ENCODE data around the gene ARHGAP12. TPM values are rescaled to one million over a fixed set of nuclear protein-coding genes. Genes with fewer than 3 reads are reported as not detected.

ARHGAP12 gene
- total RNA-seq, 1 donor from 2014 or later = 32.2 TPM

- no peaks in the 10 kb centered on the region for H3K27me3 ChIP-seq
- intact Hi-C loops (cut with DNase I) = no loop called here
- no peak overlapping the region for H3K4me3 ChIP-seq
- no peaks in the 10 kb centered on the region for H3K36me3 ChIP-seq
- TF ChIP-seq POLR2AphosphoS5 (IDR thresholded peaks at IDR 0.05; ENCODE audit: insufficient read depth in 1 of 2, low read depth in 1 of 2) = no peak
- no peak for TF ChIP-seq POLR2A (IDR thresholded peaks at IDR 0.05)
- TF ChIP-seq CTCF (IDR thresholded peaks at IDR 0.05) = no peak
- H3K4me1 ChIP-seq = no peaks in the 10 kb centered on the region
- no peaks in the 10 kb centered on the region for H3K9me3 ChIP-seq
- H3K27ac ChIP-seq = no peak overlapping the region
- DNase-seq (ENCODE audit: extremely low spot score in 2 of 2) = no peak
These were observed 150.0 kb downstream of the ARHGAP12 start for GRCh38 chr10:31778627-31779026.

GRCh38 chr10:31776159-31776558 lies 152.5 kb downstream of the ARHGAP12 start:
- Histone ChIP-seq H3K27ac (no peak overlapping the region), H3K4me3 (no peak overlapping the region), H3K4me1 (no peaks in the 10 kb centered on the region), H3K9me3 (no peaks in the 10 kb centered on the region), H3K27me3 (no peaks in the 10 kb centered on the region), H3K36me3 (no peaks in the 10 kb centered on the region)
- DNase-seq (ENCODE audit: extremely low spot score in 2 of 2) = no peak
- no peak for TF ChIP-seq CTCF (IDR thresholded peaks at IDR 0.05)
- no peak for TF ChIP-seq POLR2A (IDR thresholded peaks at IDR 0.05)
- TF ChIP-seq POLR2AphosphoS5 (IDR thresholded peaks at IDR 0.05; ENCODE audit: insufficient read depth in 1 of 2, low read depth in 1 of 2) = no peak
- intact Hi-C loops (cut with DNase I) = no loop called here

GRCh38 chr10:31774928-31775650 lies 153.5 kb downstream of the ARHGAP12 start:
- intact Hi-C loops (cut with DNase I) = no loop called here
- Histone ChIP-seq H3K27ac (no peak overlapping the region), H3K36me3 (no peaks in the 10 kb centered on the region), H3K27me3 (no peaks in the 10 kb centered on the region), H3K4me1 (no peaks in the 10 kb centered on the region), H3K4me3 (no peak overlapping the region), H3K9me3 (no peaks in the 10 kb centered on the region)
- TF ChIP-seq POLR2A (IDR thresholded peaks at IDR 0.05) (no peak), CTCF (IDR thresholded peaks at IDR 0.05) (no peak), POLR2AphosphoS5 (IDR thresholded peaks at IDR 0.05; ENCODE audit: insufficient read depth in 1 of 2, low read depth in 1 of 2) (no peak)
- no peak for DNase-seq (ENCODE audit: extremely low spot score in 2 of 2)

GRCh38 chr10:31774299-31774900 lies 154.2 kb downstream of the ARHGAP12 start:
- intact Hi-C loops (cut with DNase I) = no loop called here
- H3K4me1 ChIP-seq = no peaks in the 10 kb centered on the region
- no peak for DNase-seq (ENCODE audit: extremely low spot score in 2 of 2)
- H3K9me3 ChIP-seq = no peaks in the 10 kb centered on the region
- H3K27me3 ChIP-seq = no peaks in the 10 kb centered on the region
- H3K36me3 ChIP-seq = no peaks in the 10 kb centered on the region
- no peak overlapping the region for H3K27ac ChIP-seq
- no peak for TF ChIP-seq CTCF (IDR thresholded peaks at IDR 0.05)
- TF ChIP-seq POLR2AphosphoS5 (IDR thresholded peaks at IDR 0.05; ENCODE audit: insufficient read depth in 1 of 2, low read depth in 1 of 2) = no peak
- TF ChIP-seq POLR2A (IDR thresholded peaks at IDR 0.05) = no peak
- H3K4me3 ChIP-seq = no peak overlapping the region

GRCh38 chr10:31773749-31774298 lies 154.8 kb downstream of the ARHGAP12 start:
- intact Hi-C loops (cut with DNase I) = no loop called here
- Histone ChIP-seq H3K27me3 (no peaks in the 10 kb centered on the region), H3K36me3 (no peaks in the 10 kb centered on the region), H3K4me1 (no peaks in the 10 kb centered on the region), H3K27ac (no peak overlapping the region), H3K9me3 (no peaks in the 10 kb centered on the region), H3K4me3 (no peak overlapping the region)
- DNase-seq (ENCODE audit: extremely low spot score in 2 of 2) = no peak
- TF ChIP-seq CTCF (IDR thresholded peaks at IDR 0.05) (no peak), POLR2AphosphoS5 (IDR thresholded peaks at IDR 0.05; ENCODE audit: insufficient read depth in 1 of 2, low read depth in 1 of 2) (no peak), POLR2A (IDR thresholded peaks at IDR 0.05) (no peak)

Measured in vagina (tissue), 2 donors.